Body of pancreas (tissue), 4 donors: ENCODE measurements around the gene SPINK14. TPM values are rescaled to one million over a fixed set of nuclear protein-coding genes. Genes with fewer than 3 reads are reported as not detected.

Source experiments
- ATAC-seq: fragments of 150-250 bp; one replicate; pipeline ENCODE4 v1.9.1; 2016
- DNase-seq, 4 donors: peaks; one replicate each; pipeline ENCODE4 v3.0.0-alpha.2; 2019
- H3K27ac ChIP-seq, 4 donors: fragments of 200-600 bp; sonication (generic); 1 replicate in 3 of 4; 2 replicates in 1 of 4; pipeline versions ENCODE4 v1.5.1 to v1.6.1; 2016 to 2019; ENCODE audit warnings: mild to moderate bottlenecking in 1 of 4, mixed read lengths in 1 of 4, moderate library complexity in 1 of 4
- H3K27me3 ChIP-seq, 2 donors: fragments of 200-600 bp; sonication (generic); one replicate each; pipeline ENCODE4 v1.6.0; 2016; ENCODE audit warnings: mild to moderate bottlenecking in 1 of 2
- H3K36me3 ChIP-seq, 2 donors: fragments of 200-600 bp; sonication (generic); replicated peaks in 1 of 2; 2 replicates each; pipeline ENCODE4 v1.5.1; 2016; ENCODE audit warnings: low read depth in 2 of 2; ENCODE audit not compliant: insufficient read depth in 1 of 2
- H3K4me1 ChIP-seq: fragments of 200-600 bp; sonication (generic); one replicate; pipeline ENCODE4 v1.6.0; 2016
- H3K4me3 ChIP-seq, 2 donors: fragments of 200-600 bp; sonication (generic); 1 replicate in 1 of 2; 2 replicates in 1 of 2; pipeline ENCODE4 v1.5.1; 2016 to 2019
- H3K9me3 ChIP-seq, 3 donors: fragments of 200-600 bp; sonication (generic); 1 replicate in 2 of 3; 2 replicates in 1 of 3; pipeline ENCODE4 v1.5.1; 2016
- POLR2A ChIP-seq, 3 donors: fragments of 450-650 bp; IDR thresholded peaks; one replicate each; pipeline ENCODE4 v1.6.1; 2016; ENCODE audit warnings: antibody characterized with exemption in 3 of 3, mild to moderate bottlenecking in 2 of 3
- WGBS, 2 donors: methylation state at CpG; one replicate each; pipeline ENCODE4 v1.1.5; 2017; 5-methylcytosine and 5-hydroxymethylcytosine counted together
- intact Hi-C: fragments of 100-400 bp; cut with DNase I; formaldehyde crosslinking; loops from one replicate; pipeline ENCODE4 v1.15.1; 2023
- total RNA-seq, 2 donors: library from RNA; depleted of rRNA; stranded (reverse); fragments of >200 nt; gene quantifications; one replicate each; pipeline ENCODE4 v1.1.0, GENCODE V29; 2016
- TF ChIP-seq, protein P1 (sequence below), 7 experiments: fragments of 450-650 bp in 4 of 7; fragments of 200-600 bp in 3 of 7; sonication (generic) in 3 of 7; IDR thresholded peaks; one replicate each; pipeline ENCODE4 v1.5.1; 2016 to 2019; ENCODE audit warnings: antibody characterized with exemption in 7 of 7

SPINK14 gene
- not detected for total RNA-seq

DNA sequence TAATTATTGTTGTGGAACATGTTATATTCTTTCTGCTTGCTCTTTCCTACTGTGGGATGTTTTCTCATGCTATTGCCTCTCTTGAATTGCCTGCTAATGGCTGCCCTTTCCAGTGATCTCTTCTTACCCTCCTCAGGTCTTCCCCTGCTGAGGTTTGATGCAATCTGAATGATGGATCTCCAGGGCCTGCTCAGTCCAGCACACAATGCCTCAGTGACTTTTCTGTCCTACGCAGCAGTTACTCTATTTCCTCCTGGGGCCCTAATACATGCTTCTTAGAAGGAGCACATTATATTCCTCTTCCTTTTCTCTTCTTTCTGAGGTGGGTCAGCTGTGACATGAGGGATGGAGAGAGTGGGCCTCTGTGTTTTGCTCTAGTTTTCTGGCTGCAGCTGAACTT, at the start of gene SPINK14:
SPINK14 (plus strand) TSS at position 301 of the 400 bp plus-strand sequence. CDS start 1,187 bp downstream, outside the sequence.
- DNase-seq (no peak), ATAC-seq (no peak)
- no peak for TF ChIP-seq POLR2A (IDR thresholded peaks at IDR 0.05)
- TF ChIP-seq, protein P1, sequence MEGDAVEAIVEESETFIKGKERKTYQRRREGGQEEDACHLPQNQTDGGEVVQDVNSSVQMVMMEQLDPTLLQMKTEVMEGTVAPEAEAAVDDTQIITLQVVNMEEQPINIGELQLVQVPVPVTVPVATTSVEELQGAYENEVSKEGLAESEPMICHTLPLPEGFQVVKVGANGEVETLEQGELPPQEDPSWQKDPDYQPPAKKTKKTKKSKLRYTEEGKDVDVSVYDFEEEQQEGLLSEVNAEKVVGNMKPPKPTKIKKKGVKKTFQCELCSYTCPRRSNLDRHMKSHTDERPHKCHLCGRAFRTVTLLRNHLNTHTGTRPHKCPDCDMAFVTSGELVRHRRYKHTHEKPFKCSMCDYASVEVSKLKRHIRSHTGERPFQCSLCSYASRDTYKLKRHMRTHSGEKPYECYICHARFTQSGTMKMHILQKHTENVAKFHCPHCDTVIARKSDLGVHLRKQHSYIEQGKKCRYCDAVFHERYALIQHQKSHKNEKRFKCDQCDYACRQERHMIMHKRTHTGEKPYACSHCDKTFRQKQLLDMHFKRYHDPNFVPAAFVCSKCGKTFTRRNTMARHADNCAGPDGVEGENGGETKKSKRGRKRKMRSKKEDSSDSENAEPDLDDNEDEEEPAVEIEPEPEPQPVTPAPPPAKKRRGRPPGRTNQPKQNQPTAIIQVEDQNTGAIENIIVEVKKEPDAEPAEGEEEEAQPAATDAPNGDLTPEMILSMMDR (IDR thresholded peaks at IDR 0.05) = no peak
- 86 to 100% methylated on average over 1 of the region's 1 CpG for WGBS, 2 donors
- Histone ChIP-seq H3K4me3 (no peak within 1 kb of the TSS), H3K9me3 (no peaks in the 10 kb centered on the region), H3K27ac (no peak within 1 kb of the TSS), H3K27me3 (no peaks in the 10 kb centered on the region), H3K36me3 (no peaks in the 10 kb centered on the region), H3K4me1 (no peaks in the 10 kb centered on the region)
- intact Hi-C loops = no loop called here

DNA sequence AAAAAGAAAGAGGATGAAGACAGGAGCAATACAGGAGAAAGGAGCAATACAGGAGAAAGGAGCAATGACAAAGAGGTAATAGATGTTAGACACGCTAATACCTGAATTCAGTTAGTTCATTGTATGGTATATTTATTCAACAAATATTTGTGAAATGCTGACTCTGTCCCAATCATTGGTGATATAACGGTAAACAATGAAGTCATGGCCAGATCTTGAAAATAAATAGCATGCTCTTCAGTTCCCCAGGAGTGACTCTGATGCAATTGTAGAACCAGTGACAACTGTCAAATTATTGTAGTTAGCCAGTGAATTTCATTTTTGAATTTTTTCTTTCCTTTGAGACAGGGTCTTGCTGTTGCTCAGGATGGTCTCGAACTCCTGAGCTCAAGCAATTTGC, 48.0 kb upstream of the SPINK14 start:
- DNase-seq (no peak), ATAC-seq (no peak)
- H3K4me1 ChIP-seq = no peaks in the 10 kb centered on the region
- 68 to 70% methylated on average over 3 of the region's 3 CpGs for WGBS, 2 donors
- no peaks in the 10 kb centered on the region for H3K36me3 ChIP-seq
- H3K9me3 ChIP-seq = no peaks in the 10 kb centered on the region
- no peaks in the 10 kb centered on the region for H3K27me3 ChIP-seq
- no peak overlapping the region for H3K4me3 ChIP-seq
- intact Hi-C loops = no loop called here
- TF ChIP-seq, protein P1 (IDR thresholded peaks at IDR 0.05) = no peak
- no peak for TF ChIP-seq POLR2A (IDR thresholded peaks at IDR 0.05)
- no peak overlapping the region for H3K27ac ChIP-seq

DNA sequence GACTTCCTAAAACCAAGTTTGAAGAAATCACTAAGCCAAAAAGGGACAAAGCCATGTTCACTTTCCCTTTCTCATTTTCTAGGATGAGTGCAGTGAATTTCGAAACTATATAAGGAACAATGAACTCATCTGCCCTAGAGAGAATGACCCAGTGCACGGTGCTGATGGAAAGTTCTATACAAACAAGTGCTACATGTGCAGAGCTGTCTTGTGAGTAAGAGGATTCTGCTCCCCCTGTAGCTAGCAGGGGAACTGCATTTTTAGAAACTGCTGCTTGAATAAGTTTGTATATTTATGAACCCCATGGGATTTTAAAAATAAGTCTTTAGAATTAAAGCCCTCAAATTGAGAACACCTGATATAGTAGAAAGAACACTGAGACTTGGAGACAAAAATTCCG, 42.7 kb upstream of the SPINK14 start:
- WGBS, 2 donors = 42 to 52% methylated on average over 3 of the region's 3 CpGs
- no peak for ATAC-seq

DNA sequence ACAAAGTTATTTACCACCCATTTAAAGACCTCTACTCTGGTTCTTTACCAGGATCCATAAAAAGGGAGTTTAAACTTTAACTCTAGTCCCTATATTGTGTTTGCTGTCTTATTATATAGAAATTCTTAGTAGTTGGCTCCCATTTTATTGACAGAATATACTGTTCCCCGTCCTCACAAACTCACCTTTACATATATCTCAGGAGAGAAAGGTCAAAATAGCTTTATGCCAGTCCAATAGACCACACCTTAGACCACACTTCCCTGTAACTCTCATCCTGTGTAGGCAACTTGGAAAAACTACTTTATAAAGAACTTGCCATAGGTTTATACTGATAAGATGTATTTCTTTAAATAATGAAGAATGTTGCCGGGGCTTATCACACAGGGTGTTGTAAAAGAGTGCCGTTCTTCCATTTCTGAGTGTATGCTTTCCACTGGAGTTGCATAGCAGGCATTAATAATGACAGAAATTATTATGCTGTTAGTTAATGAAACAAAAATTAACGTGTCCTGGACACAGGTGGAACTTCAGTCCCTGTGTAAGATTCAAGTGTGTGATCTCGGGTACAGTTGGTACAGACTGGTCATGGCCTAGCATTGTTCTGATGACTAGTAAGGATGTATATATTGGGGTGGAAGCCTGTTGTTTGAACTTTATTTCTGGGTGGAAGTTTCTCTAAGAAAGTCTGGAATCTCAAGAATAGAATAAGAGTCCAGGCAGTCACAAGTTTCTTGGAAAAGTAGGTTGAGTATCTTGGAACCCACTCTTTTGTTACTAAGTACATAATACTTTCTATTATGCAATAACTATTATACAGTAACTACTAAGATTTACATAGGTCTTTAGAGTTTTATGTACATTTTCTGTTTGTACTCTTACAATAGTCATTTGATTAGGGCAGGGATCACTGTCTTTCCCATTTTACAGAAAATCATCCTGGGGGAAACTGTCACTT, 33.0 kb upstream of the SPINK14 start:
- Histone ChIP-seq H3K27me3 (no peaks in the 10 kb centered on the region), H3K9me3 (no peaks in the 10 kb centered on the region), H3K4me3 (no peak overlapping the region), H3K36me3 (no peaks in the 10 kb centered on the region), H3K27ac (no peak overlapping the region), H3K4me1 (no peaks in the 10 kb centered on the region)
- 86 to 90% methylated on average over 5 of the region's 5 CpGs for WGBS, 2 donors
- TF ChIP-seq, protein P1 (IDR thresholded peaks at IDR 0.05) = no peak
- no peak for TF ChIP-seq POLR2A (IDR thresholded peaks at IDR 0.05)
- no peak for DNase-seq
- intact Hi-C loops = no loop called here
- no peak for ATAC-seq

More for the DNA sequence above, 42.7 kb upstream of the SPINK14 start:
- intact Hi-C loops = no loop called here
- no peaks in the 10 kb centered on the region for H3K27me3 ChIP-seq
- no peaks in the 10 kb centered on the region for H3K36me3 ChIP-seq
- H3K9me3 ChIP-seq = no peaks in the 10 kb centered on the region
- H3K4me3 ChIP-seq = no peak overlapping the region
- DNase-seq = no peak
- no peak overlapping the region for H3K27ac ChIP-seq
- H3K4me1 ChIP-seq = no peaks in the 10 kb centered on the region
- no peak for TF ChIP-seq POLR2A (IDR thresholded peaks at IDR 0.05)
- TF ChIP-seq, protein P1 (IDR thresholded peaks at IDR 0.05) = peak in 2 of 7 experiments; percentile 6 to 28
